Esophagus squamous epithelium (tissue), 5 donors: ENCODE data around the gene FAH. TPM values are rescaled to one million over a fixed set of nuclear protein-coding genes. Genes with fewer than 3 reads are reported as not detected.
"Not testable (repeated sequence)": the region's sequence is repeated elsewhere in the genome, so short reads cannot be mapped to it uniquely, and the experiment has no call there.

ENCODE experiments used
- DNase-seq: peaks from one replicate; lab custom pipeline; 2025; lab: John Stamatoyannopoulos, UW
- H3K27ac ChIP-seq, 4 donors: fragments of 200-600 bp; sonication (generic); one replicate each; pipeline ENCODE4 v1.5.1; 2016 to 2019; ENCODE audit warnings: mild to moderate bottlenecking in 1 of 4
- H3K27me3 ChIP-seq, 4 donors: fragments of 200-600 bp; sonication (generic); 1 replicate in 3 of 4; 2 replicates in 1 of 4; pipeline versions ENCODE4 v1.5.1 to v1.6.0; 2017 to 2021; ENCODE audit warnings: antibody characterized with exemption in 1 of 4
- H3K36me3 ChIP-seq, 3 donors: fragments of 200-600 bp; sonication (generic); one replicate each; pipeline ENCODE4 v1.5.1; 2016 to 2019
- H3K4me1 ChIP-seq, 3 donors: fragments of 200-600 bp; sonication (generic); one replicate each; pipeline ENCODE4 v1.5.1; 2017 to 2019
- H3K4me3 ChIP-seq, 4 donors: fragments of 200-600 bp; sonication (generic); 1 replicate in 3 of 4; 2 replicates in 1 of 4; pipeline ENCODE4 v1.5.1; 2016 to 2019; ENCODE audit warnings: mild to moderate bottlenecking in 2 of 4, moderate library complexity in 1 of 4
- H3K9me3 ChIP-seq, 3 donors: fragments of 200-600 bp; sonication (generic); one replicate each; pipeline ENCODE4 v1.5.1; 2016 to 2019
- POLR2A ChIP-seq, 4 donors: fragments of 450-650 bp; IDR thresholded peaks; one replicate each; pipeline ENCODE4 v1.6.1; 2017; ENCODE audit warnings: antibody characterized with exemption in 4 of 4, mild to moderate bottlenecking in 4 of 4, moderate library complexity in 3 of 4
- WGBS, 2 donors: methylation state at CpG; one replicate each; pipeline ENCODE4 v1.1.5; 2018; 5-methylcytosine and 5-hydroxymethylcytosine counted together
- intact Hi-C: fragments of 100-400 bp; cut with DNase I; formaldehyde crosslinking; loops from one replicate; pipeline ENCODE4 v1.15.0; 2022
- total RNA-seq, 4 donors: library from RNA; depleted of rRNA; stranded (reverse); fragments of >200 nt; gene quantifications; one replicate each; pipeline ENCODE4 v1.1.0, GENCODE V29; 2016
- TF ChIP-seq, protein P1 (sequence below), 6 experiments: fragments of 450-650 bp in 4 of 6; fragments of 200-600 bp in 2 of 6; sonication (generic) in 2 of 6; IDR thresholded peaks; one replicate each; pipeline ENCODE4 v1.5.1; 2016 to 2019; ENCODE audit warnings: antibody characterized with exemption in 6 of 6, mild to moderate bottlenecking in 4 of 6, moderate library complexity in 4 of 6
- donor health status: DM: yes; HTN: yes; CAD: no.

Gene FAH
- total RNA-seq, 4 donors from 2014 or later: 10.0 to 28.3 (median 15.8) TPM

DNA sequence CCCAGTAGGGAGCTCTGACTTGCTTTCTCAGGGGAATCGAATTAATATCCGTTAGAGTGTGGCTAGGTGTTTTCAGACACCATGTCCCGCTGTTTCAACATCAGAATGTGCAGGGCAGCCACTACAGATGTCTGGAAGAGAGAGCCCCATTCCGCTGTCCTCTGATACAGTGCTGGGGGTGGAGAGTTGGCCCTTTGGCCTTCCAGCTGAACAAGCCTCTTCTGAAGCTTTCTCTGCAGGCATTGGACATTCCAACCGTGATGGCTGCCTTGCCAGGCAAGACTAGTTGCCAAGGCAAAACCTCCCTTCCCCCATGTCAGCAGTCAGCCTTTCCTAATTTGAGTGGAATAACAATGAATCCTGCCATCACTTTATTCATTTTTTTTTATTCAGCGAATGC is 1.5 kb downstream of the FAH start:
- no peak overlapping the region for H3K27ac ChIP-seq
- no peaks in the 10 kb centered on the region for H3K9me3 ChIP-seq
- peaks cover 8 to 29% (median 8%) of the 10 kb centered on the region in 3 donors for H3K4me1 ChIP-seq
- TF ChIP-seq POLR2A (IDR thresholded peaks at IDR 0.05): no peak
- TF ChIP-seq, protein P1, sequence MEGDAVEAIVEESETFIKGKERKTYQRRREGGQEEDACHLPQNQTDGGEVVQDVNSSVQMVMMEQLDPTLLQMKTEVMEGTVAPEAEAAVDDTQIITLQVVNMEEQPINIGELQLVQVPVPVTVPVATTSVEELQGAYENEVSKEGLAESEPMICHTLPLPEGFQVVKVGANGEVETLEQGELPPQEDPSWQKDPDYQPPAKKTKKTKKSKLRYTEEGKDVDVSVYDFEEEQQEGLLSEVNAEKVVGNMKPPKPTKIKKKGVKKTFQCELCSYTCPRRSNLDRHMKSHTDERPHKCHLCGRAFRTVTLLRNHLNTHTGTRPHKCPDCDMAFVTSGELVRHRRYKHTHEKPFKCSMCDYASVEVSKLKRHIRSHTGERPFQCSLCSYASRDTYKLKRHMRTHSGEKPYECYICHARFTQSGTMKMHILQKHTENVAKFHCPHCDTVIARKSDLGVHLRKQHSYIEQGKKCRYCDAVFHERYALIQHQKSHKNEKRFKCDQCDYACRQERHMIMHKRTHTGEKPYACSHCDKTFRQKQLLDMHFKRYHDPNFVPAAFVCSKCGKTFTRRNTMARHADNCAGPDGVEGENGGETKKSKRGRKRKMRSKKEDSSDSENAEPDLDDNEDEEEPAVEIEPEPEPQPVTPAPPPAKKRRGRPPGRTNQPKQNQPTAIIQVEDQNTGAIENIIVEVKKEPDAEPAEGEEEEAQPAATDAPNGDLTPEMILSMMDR (IDR thresholded peaks at IDR 0.05): no peak
- H3K4me3 ChIP-seq: no peak overlapping the region
- peaks cover 0 to 19% (median 0%) of the 10 kb centered on the region in 3 donors for H3K36me3 ChIP-seq
- WGBS, 2 donors: 75 to 84% methylated on average over 2 to 6 of the region's 6 CpGs
- no peak for DNase-seq
- intact Hi-C loops: no loop called here
- H3K27me3 ChIP-seq: no peaks in the 10 kb centered on the region

DNA sequence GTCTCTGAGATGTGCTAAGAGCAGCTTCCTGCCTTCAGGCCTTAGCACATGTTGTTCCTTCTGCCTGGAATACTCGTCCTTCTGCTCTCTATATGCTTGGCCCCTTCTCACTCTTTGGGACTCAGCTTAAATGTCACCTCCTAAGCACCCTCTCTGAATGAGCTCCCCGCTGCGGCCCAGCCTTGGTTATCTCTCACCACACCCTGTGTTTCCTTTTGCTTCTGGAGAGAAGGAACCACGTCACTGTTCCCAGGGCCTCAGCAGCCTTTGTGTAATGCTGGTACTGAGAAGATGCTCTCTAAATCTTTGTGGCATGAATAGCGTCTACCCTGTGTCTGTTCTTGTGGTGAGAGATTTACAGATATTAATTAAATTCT is 2.2 kb downstream of the FAH start:
- TF ChIP-seq, protein P1 (IDR thresholded peaks at IDR 0.05): no peak
- TF ChIP-seq POLR2A (IDR thresholded peaks at IDR 0.05): no peak
- Histone ChIP-seq H3K27ac (peak overlapping the region in 1 of 4 donors; percentile 11), H3K36me3 (peaks cover 0 to 25% (median 0%) of the 10 kb centered on the region in 3 donors), H3K4me1 (peaks cover 8 to 32% (median 12%) of the 10 kb centered on the region in 3 donors), H3K4me3 (no peak overlapping the region), H3K27me3 (no peaks in the 10 kb centered on the region), H3K9me3 (no peaks in the 10 kb centered on the region)
- 83% methylated on average over 5 of the region's 5 CpGs for WGBS, 2 donors
- intact Hi-C loops: no loop called here
- no peak for DNase-seq

DNA sequence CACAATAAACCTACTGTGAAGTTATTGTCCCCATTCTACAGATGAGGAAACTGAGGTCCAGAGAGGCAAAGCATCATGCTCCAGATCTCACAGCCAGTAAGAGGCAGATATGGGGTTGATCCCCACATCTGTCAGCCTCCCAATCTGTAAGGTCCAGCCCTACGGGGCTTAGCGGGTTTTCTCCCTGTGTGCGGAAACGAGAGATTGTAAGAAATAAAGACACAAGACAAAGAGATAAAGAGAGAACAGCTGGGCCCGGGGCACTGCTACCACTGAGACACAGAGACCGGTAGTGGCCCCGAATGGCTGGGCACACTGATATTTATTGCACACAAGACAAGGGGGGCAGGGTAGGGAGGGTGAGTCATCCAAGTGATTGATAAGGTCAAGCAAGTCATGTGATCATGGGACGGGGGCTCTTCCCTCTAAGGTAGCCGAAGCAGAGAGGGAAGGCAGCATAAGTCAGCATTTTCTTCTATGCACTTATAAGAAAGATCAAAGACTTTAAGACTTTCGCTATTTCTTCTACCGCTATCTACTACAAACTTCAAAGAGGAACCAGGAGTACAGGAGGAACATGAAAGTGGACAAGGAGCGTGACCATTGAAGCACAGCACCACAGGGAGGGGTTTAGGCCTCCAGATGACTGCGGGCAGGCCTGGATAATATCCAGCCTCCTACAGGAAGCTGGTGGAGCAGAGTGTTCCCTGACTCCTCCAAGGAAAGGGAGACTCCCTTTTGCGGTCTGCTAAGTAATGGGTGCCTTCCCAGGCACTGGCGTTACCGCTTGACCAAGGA is 2.8 kb downstream of the FAH start:
- H3K4me3 ChIP-seq, intact Hi-C loops, DNase-seq, H3K27me3 ChIP-seq, H3K9me3 ChIP-seq: not testable (repeated sequence)
- H3K36me3 ChIP-seq: peaks cover 0 to 31% (median 0%) of the 10 kb centered on the region in 3 donors
- 75 to 78% methylated on average over 16 of the region's 16 CpGs for WGBS, 2 donors
- peak overlapping the region in 1 of 4 donors; percentile 11 for H3K27ac ChIP-seq
- peaks cover 13 to 37% (median 18%) of the 10 kb centered on the region in 3 donors for H3K4me1 ChIP-seq

DNA sequence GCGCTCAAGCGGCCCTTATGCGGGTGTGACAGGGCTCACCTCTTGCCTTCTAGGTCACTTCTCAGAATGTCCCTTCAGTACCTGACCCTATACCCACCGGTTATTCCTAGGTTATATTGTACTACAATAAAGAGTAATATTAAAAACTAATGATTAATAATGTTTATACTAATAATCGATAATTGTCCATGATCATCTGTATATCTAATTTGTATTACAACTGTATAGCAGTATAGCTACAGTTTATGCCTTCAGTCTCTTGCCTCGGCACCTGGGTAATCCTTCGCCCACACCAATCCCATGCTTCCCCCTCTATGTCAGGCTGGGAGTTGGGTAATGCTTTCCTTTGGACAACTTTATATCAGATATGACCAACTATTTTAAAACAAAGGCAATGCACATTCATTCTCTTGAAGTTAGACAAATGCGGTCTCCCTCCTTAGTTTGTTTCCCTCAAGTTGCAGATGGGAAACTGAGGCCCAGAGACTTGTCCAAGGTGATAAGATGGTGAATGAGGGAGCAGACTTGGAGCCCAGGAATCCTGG is 3.4 kb downstream of the FAH start:
- Histone ChIP-seq H3K4me1 (peaks cover 17 to 44% (median 24%) of the 10 kb centered on the region in 3 donors), H3K36me3 (peaks cover 0 to 38% (median 0%) of the 10 kb centered on the region in 3 donors), H3K9me3 (no peaks in the 10 kb centered on the region), H3K27me3 (no peaks in the 10 kb centered on the region), H3K4me3 (no peak overlapping the region), H3K27ac (no peak overlapping the region)
- 89 to 91% methylated on average over 8 of the region's 8 CpGs for WGBS, 2 donors
- DNase-seq: no peak
- intact Hi-C loops: no loop called here
- TF ChIP-seq POLR2A (IDR thresholded peaks at IDR 0.05): no peak
- TF ChIP-seq, protein P1 (IDR thresholded peaks at IDR 0.05): no peak

DNA sequence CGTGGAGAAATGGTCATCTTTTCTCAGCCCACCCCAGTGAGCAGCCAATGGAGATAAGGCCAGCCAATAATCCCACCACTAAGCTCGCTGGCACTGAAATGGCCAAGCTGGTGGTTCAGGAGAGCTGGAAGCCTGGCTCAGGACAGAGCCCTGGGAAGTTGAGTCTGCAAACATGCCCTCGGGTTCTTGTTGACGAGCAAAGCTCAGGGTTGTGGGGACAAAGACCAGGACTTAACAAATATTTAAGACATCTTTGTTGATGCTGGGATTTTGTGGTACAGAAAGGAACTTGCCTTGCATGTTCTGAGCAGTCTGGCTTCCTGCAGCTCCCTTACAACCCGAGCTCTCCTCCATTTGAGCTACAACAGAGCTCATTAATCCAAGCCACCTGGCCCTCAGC is 4.4 kb downstream of the FAH start:
- peaks cover 0 to 48% (median 0%) of the 10 kb centered on the region in 3 donors for H3K36me3 ChIP-seq
- no peaks in the 10 kb centered on the region for H3K27me3 ChIP-seq
- WGBS, 2 donors: 89 to 97% methylated on average over 4 of the region's 5 CpGs
- intact Hi-C loops: no loop called here
- peaks cover 17 to 47% (median 24%) of the 10 kb centered on the region in 3 donors for H3K4me1 ChIP-seq
- H3K27ac ChIP-seq: no peak overlapping the region
- DNase-seq: no peak
- TF ChIP-seq, protein P1 (IDR thresholded peaks at IDR 0.05): no peak
- TF ChIP-seq POLR2A (IDR thresholded peaks at IDR 0.05): no peak
- H3K9me3 ChIP-seq: no peaks in the 10 kb centered on the region
- H3K4me3 ChIP-seq: no peak overlapping the region
